Hepatic stellate cell (primary cell): ENCODE measurements around the gene CHSY3.
A peak's percentile ranks its signal among the peaks of the same experiment; 100 is the strongest.

Experiments
- DNase-seq: peaks from one replicate; pipeline ENCODE4 v3.0.0; 2011; ENCODE audit warnings: low spot score

The CHSY3 gene

DNA sequence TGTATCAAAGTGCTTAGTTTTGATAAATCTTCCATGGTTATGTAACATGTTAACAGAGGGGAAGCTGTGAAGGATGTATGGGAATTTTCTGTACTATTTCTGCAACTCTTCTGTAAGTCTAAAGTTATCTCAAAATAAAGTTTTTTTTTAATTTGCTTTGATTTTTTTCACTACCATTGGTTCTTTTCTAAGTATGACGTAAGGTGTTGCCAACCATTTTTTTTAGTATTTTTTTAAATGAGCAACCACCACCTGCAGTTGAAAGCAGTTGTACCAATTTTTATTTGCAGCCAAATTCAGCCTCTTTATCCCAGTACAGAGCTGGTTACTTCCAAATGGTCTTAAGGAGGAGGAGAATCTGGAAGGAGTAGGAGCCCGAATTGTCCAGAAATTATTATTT lies 192.2 kb downstream of the CHSY3 start:
- no peak for DNase-seq

- no peak for DNase-seq
Measured at GRCh38 chr5:130099008-130099407, 194.7 kb downstream of the CHSY3 start.

GRCh38 chr5:130102375-130102774 lies 198.1 kb downstream of the CHSY3 start:
- DNase-seq, result no peak

- no peak for DNase-seq
Measured at GRCh38 chr5:130102960-130103359, 198.7 kb downstream of the CHSY3 start.

DNA sequence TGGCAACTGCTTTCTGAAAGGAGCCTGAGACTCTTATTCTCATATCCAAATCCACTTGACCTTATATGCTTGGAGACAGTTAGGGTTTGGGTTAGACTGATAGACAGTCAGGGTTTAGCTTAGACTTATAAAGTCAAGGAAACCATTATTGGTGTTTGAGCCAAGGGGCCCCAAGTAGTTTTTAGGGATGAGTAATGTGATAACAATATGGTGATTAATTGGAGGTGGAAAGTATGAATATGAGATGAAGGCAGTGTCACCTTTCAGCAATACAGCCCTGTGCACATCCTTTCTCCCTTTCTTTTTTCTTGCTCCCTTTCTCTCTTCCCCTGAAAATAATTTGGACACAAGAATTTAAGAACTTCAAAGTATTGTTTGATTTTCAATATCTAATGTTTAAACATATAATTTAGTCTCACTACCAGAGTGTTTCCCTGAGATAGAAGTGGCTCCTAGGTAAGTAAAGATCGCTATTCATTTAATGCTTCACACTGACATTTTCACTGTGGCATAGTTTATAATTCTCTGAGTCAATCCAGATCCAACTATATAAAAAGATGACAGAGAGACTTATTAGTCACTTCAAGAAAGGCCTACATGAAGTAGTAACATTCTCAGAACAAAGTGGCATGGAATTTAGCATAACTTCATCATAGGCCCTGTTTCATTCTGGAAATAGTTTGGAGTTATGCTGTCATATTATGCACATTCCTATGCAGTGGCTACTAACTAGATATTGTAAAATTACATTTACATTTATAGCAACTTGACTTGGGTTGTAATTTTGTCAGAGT lies 200.8 kb downstream of the CHSY3 start:
- DNase-seq, result no peak

DNA sequence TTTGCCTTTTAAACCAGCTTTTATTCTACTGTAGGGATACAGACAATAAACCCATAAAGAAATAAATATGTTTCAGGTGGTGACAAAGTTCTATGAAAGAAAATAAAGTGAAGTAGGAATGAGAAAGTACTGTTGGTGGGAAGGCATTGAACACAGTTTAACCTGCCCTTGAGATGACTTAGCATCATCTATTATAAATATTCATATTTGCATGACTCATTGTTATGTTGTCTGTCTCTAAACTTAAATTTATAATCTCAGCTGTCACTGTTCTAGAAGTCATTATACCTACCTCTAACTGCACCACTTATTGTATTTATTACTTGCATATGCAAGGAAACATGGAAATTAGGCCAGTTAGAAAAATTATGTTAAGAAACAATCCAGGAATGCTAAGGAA lies 202.2 kb downstream of the CHSY3 start:
- no peak for DNase-seq

GRCh38 chr5:130109152-130109551 lies 204.9 kb downstream of the CHSY3 start:
- DNase-seq, result peak; percentile 3

DNA sequence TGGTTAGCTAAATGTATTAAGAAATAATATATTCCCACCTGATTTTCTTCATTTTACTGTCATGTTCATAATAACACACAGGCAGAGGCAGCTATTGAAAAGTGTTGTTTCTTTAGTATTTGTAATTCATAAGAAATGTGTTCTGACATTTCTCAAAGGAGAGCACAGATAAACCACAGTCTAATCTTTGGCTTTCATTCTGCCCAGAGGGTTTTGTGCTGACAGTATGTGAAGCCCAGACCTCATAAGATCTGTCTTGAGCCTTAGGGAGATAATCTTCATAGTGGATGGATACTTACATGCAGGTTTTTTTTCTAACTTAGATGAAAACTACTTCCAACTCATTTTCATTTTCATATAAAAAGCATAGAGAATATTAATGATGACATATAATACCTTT lies 206.1 kb downstream of the CHSY3 start:
- no peak for DNase-seq

GRCh38 chr5:130111746-130112145 lies 207.5 kb downstream of the CHSY3 start:
- no peak for DNase-seq

DNA sequence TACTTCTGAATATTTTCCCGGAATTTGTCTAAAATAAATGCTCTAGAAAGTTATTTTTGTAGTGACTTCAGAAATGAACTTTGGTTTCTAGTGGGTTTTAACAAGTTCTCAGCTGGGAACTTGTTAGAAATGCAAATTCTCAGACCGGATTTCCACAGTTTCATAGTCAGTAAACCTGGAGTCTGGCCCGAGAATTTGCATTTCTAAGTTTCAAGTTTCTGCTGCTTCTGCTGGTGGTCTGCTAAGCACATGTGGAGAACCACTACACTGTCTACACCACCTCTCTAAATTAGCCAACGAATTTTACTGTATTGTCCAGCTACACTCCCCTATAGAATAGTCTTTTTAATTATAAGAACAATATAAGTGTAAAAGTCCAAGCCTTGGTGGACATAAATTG lies 208.0 kb downstream of the CHSY3 start:
- no peak for DNase-seq

DNA sequence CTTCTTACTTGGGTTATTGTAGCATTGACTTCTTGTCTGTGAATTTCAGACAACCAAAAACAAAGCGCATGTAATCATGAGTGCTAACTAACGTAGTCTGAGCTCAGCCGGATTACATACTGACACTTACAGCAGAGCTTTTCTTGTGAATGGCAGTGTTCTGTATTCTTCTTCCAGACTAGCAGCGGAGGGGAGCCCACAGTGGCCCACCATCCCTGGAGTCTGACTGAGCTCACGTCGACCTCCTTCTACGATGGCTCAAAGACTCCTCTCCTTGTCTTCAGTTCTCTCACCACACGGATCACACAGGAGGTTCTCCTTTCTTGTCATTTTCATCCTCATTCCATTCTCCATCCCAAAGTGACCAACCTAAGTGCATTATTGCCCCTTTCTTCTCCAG lies 211.4 kb downstream of the CHSY3 start:
- DNase-seq, result no peak

GRCh38 chr5:130116462-130116861 lies 212.2 kb downstream of the CHSY3 start:
- no peak for DNase-seq

- no peak for DNase-seq
Measured at GRCh38 chr5:130116972-130117371, 212.7 kb downstream of the CHSY3 start.

DNA sequence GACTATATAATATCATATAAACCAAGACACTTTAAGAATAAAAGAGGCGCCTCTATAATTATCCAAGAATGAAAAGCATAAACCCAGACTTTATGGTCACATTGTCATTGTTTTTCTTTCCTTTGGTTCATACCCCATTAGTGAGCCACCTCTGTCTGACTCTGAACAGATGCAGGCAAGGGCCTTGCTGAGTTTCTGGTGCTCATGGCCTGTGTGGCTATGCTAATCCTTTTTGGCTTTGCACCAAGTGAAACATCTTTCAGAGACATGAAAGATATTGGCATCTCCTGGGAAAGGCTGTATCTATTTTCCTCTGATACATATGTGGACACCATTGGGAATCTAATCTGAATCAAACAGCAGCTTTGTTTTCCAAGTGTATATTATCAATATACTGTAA lies 222.5 kb downstream of the CHSY3 start:
- DNase-seq, result no peak

GRCh38 chr5:130135506-130135905 lies 231.2 kb downstream of the CHSY3 start:
- DNase-seq, result peak; percentile 11

GRCh38 chr5:130136300-130136699 lies 232.0 kb downstream of the CHSY3 start:
- DNase-seq, result no peak

- no peak for DNase-seq
Measured at GRCh38 chr5:130137681-130138080, 233.4 kb downstream of the CHSY3 start.

DNA sequence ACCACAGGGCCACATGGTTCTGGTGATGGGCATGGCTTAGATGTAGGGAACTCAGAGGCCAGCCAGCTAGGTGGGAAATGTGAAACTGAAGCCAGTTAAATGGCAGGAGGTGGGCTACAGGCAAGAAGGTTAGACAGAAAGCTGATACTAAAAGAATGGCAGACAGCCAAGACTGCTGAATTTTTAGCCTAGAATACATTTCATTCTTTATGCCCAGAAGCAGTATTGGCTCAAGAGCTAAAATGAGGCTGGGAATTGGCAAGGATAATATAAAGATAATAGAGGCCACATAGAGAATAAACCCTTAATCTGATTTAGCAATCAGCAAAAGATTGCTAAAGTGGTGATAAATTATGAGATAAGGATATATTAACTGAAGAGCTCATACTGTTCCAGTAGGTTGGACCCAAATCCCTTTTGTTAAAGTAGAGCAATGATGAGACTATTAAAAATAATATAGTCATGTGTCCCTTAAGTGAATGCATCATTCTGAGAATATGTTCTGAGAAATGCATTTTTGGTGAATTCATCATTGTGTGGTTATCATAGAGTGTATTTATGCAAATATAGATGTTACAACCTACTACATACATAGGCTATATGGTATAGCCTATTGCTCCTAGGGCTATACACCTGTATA lies 234.3 kb downstream of the CHSY3 start:
- DNase-seq, result no peak

GRCh38 chr5:130141659-130142320 lies 237.5 kb downstream of the CHSY3 start:
- peak; percentile 12 for DNase-seq

DNA sequence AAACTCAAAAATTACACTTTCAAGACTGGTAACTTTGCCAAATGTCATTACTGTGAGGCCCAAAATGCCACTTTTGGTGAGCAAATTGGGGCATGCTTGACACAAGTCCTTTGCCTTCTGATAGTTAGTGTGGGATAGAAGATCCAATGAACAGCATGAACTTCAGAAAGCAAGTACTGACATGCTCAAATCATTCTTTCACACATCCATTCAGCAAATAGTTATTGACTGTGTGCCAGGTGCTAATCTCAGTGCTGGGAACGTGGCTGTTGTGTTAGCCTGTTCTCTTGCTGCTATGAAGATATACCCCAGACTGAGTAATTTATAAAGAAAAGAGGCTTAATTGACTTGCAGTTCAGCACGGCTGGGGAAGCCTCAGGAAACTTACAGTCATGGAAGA lies 247.0 kb downstream of the CHSY3 start:
- no peak for DNase-seq

GRCh38 chr5:130155345-130156011 lies 251.2 kb downstream of the CHSY3 start:
- DNase-seq, result no peak

DNA sequence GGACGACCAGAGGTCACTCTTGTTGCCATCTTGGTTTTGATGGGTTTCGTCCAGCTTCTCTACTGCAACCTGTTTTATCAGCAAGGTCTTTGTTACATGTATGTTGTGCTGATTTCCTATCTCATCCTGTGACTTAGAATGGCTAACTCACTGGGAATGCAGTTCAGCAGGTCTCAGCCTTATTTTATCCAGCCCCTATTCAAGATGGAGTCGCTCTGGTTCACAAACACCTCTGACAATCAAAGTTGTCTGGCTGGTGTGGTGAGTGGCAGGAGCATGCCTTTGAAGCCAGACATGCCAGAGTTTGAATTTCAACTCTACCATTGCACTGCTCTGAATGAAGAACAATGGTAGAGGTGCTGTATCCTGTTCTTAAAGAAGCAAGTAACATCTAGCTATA lies 253.8 kb downstream of the CHSY3 start:
- no peak for DNase-seq

DNA sequence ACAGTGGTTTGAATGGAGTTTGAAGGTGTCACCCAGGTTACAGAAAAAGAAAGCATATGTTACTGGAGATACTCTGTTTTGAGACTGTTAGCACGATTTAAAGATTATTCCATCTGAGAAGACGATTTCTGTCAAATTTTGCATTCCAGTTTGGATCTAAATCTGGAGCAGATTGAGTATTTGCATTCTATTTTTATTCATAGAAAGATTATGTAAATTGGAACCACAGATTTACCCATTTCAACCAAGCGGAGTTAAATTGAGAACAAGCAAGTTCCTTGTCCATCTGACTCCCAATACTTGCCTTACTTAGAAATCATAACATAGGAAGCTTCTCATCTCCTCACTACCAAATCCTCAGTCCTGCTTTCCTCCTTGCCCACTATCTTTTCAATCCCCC lies 255.7 kb downstream of the CHSY3 start:
- no peak for DNase-seq
